ENCODE data around the gene PTPRG.

DNA sequence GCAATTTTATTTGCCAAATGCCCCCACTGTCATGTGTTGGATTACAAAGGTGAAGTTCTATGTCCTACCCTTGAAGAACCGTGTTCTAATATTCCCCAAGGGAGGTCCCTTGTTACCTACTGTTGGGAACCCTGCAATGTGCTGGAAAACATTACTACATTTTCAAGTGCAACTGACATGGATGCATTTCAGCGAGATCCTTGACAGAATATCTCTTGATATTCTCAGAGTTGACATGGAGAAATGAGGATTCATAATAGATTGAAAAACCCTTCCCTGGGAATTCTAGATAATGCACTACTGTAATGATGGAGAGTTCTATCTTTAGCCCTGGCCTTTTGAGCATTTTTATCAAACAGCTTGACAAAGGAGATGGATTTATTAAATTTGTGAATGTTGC lies 414.6 kb downstream of the PTPRG start:
- TF ChIP-seq, protein P1, sequence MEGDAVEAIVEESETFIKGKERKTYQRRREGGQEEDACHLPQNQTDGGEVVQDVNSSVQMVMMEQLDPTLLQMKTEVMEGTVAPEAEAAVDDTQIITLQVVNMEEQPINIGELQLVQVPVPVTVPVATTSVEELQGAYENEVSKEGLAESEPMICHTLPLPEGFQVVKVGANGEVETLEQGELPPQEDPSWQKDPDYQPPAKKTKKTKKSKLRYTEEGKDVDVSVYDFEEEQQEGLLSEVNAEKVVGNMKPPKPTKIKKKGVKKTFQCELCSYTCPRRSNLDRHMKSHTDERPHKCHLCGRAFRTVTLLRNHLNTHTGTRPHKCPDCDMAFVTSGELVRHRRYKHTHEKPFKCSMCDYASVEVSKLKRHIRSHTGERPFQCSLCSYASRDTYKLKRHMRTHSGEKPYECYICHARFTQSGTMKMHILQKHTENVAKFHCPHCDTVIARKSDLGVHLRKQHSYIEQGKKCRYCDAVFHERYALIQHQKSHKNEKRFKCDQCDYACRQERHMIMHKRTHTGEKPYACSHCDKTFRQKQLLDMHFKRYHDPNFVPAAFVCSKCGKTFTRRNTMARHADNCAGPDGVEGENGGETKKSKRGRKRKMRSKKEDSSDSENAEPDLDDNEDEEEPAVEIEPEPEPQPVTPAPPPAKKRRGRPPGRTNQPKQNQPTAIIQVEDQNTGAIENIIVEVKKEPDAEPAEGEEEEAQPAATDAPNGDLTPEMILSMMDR (conservative IDR thresholded peaks at IDR 0.05; ENCODE audit: low read depth, low read length), result no peak
- no peak for TF ChIP-seq EZH2 (IDR thresholded peaks at IDR 0.05; ENCODE audit: low read length, unreplicated experiment)

Measured in PC-3 (cell line).